NCI-H2081 treated with DMSO at 0.1 percent for 48 hours (cell line): ENCODE measurements around the gene SYNPR.

Experiments
- DNase-seq: peaks from one replicate; lab custom pipeline; 2025; lab: John Stamatoyannopoulos, UW

The SYNPR gene

GRCh38 chr3:63473641-63474166 is 195.6 kb downstream of the SYNPR start:
- no peak for DNase-seq

GRCh38 chr3:63474828-63475518 is 196.9 kb downstream of the SYNPR start:
- no peak for DNase-seq

GRCh38 chr3:63477494-63478129 is 199.5 kb downstream of the SYNPR start:
- no peak for DNase-seq

- DNase-seq: no peak
Measured at GRCh38 chr3:63478990-63479660, 201.0 kb downstream of the SYNPR start.

- no peak for DNase-seq
Measured at GRCh38 chr3:63479661-63480035, 201.5 kb downstream of the SYNPR start.

- DNase-seq: no peak
Measured at GRCh38 chr3:63481627-63482026, 203.5 kb downstream of the SYNPR start.

GRCh38 chr3:63482341-63482740 is 204.2 kb downstream of the SYNPR start:
- DNase-seq: no peak

GRCh38 chr3:63492464-63492863 is 214.4 kb downstream of the SYNPR start:
- no peak for DNase-seq

GRCh38 chr3:63493101-63493500 is 215.0 kb downstream of the SYNPR start:
- no peak for DNase-seq

GRCh38 chr3:63494646-63495045 is 216.5 kb downstream of the SYNPR start:
- no peak for DNase-seq

GRCh38 chr3:63497641-63498040 is 219.5 kb downstream of the SYNPR start:
- no peak for DNase-seq

GRCh38 chr3:63500196-63500595 is 222.1 kb downstream of the SYNPR start:
- DNase-seq: no peak

GRCh38 chr3:63508305-63508704 is 230.2 kb downstream of the SYNPR start:
- no peak for DNase-seq

- no peak for DNase-seq
Measured at GRCh38 chr3:63508771-63509170, 230.7 kb downstream of the SYNPR start.

GRCh38 chr3:63513791-63514190 is 235.7 kb downstream of the SYNPR start:
- no peak for DNase-seq

GRCh38 chr3:63514678-63515077 is 236.6 kb downstream of the SYNPR start:
- no peak for DNase-seq

- DNase-seq: no peak
Measured at GRCh38 chr3:63519426-63519825, 241.3 kb downstream of the SYNPR start.

GRCh38 chr3:63521657-63522056 is 243.5 kb downstream of the SYNPR start:
- no peak for DNase-seq

- DNase-seq: no peak
Measured at GRCh38 chr3:63523100-63523499, 245.0 kb downstream of the SYNPR start.

- DNase-seq: no peak
Measured at GRCh38 chr3:63528325-63529000, 250.4 kb downstream of the SYNPR start.

GRCh38 chr3:63532521-63532920 is 254.4 kb downstream of the SYNPR start:
- DNase-seq: no peak

GRCh38 chr3:63538919-63539318 is 260.8 kb downstream of the SYNPR start:
- DNase-seq: no peak

- DNase-seq: no peak
Measured at GRCh38 chr3:63555767-63556166, 277.7 kb downstream of the SYNPR start.
